ENCODE results near the gene SSTR3. TPM values are rescaled to one million over a fixed set of nuclear protein-coding genes. Genes with fewer than 3 reads are reported as not detected.

Gene SSTR3
- total and polyA plus RNA-seq, 3 donors from 2014 or later, result 26.8 to 54.4 (median 40.1) TPM

DNA sequence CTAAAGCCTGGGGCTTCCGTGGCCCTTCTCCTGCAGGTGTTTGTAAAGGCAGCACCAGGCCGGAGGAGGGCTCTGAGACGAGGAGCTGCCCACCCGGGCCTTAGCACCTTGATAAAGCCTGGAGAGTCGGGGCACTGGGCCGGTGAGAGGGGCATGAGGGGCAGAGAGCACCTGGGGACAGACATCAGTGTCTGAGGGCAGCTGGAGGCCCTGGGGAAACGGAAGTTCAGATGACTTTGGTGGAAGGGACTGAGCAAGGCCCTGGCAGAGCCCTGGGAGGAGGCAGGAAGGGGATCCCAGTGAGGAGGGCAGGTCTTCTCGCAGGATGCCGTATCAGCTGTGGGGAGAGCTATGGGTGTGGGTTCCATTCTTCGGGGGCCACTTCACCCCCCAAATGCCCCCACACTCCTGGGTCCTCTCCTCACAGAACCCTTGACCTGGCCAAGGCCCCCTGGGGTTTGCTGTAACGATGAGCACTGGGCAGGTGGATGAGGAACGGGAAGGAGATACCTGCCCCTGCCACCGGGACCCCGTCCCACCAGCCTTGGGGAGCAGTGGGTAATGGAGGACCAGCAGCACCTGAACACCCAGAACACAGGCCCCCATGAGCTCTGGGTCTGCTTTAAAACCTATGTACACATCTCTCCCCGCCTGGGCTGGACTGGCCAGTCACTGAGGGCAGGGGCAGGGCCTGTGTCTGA is 31.6 kb downstream of the SSTR3 start:
- Histone ChIP-seq H3K9me3 (no peaks in the 10 kb centered on the region), H3K27me3 (no peaks in the 10 kb centered on the region), H3K27ac (no peak overlapping the region), H3K4me3 (no peak overlapping the region), H3K4me1 (peaks cover 30% of the 10 kb centered on the region), H3K36me3 (ENCODE audit: low read depth, missing control alignments) (no peaks in the 10 kb centered on the region)
- intact Hi-C loops (cut with DNase I; ENCODE audit: low total_unique reads), result no loop called here
- DNase-seq, result no peak
- 82 to 93% methylated on average over 6 to 15 of the region's 15 CpGs for WGBS, 2 donors
- TF ChIP-seq, protein P1, sequence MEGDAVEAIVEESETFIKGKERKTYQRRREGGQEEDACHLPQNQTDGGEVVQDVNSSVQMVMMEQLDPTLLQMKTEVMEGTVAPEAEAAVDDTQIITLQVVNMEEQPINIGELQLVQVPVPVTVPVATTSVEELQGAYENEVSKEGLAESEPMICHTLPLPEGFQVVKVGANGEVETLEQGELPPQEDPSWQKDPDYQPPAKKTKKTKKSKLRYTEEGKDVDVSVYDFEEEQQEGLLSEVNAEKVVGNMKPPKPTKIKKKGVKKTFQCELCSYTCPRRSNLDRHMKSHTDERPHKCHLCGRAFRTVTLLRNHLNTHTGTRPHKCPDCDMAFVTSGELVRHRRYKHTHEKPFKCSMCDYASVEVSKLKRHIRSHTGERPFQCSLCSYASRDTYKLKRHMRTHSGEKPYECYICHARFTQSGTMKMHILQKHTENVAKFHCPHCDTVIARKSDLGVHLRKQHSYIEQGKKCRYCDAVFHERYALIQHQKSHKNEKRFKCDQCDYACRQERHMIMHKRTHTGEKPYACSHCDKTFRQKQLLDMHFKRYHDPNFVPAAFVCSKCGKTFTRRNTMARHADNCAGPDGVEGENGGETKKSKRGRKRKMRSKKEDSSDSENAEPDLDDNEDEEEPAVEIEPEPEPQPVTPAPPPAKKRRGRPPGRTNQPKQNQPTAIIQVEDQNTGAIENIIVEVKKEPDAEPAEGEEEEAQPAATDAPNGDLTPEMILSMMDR (IDR thresholded peaks at IDR 0.05), result no peak
- TF ChIP-seq POLR2A (IDR thresholded peaks at IDR 0.05), result no peak

DNA sequence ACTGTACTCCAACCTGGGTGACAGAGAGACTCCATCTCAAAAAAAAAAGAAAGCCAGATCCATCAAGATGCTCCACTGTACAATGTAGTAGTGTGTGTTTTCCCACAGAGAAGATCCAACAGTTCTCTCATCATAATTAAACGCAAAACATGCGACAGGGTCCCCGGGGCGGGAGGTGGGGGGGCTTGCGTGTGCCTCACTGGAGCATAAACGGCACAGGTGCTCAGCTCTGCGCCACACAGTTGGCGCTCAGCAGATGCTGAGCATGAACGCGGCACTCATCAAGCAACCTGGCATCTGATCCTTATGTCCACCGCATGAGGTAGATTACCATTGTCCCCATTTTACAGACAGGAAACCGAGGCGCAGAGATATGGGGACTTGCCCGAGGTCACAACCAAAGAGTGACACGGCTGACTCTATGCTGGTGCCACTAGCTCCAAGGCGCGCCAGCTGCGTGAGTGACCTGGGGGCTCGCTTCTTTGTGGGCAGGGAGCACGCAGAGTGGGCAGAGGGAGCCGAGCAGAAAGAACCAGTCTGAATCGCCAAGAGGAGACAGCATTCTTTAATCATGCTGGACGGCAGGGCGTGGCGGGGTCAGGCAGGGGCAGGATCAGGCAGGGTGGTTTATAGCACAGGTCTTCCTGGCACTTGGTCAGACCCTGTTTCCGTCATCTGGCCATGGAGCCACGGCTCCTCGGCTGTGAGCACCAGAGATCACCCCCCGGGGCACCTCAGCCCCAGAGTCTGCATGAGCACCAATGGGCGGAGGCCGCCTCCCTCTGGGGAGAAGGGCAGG is 32.5 kb downstream of the SSTR3 start:
- Histone ChIP-seq H3K4me1 (peaks cover 30% of the 10 kb centered on the region), H3K4me3 (no peak overlapping the region), H3K36me3 (ENCODE audit: low read depth, missing control alignments) (no peaks in the 10 kb centered on the region), H3K27ac (no peak overlapping the region), H3K9me3 (no peaks in the 10 kb centered on the region), H3K27me3 (no peaks in the 10 kb centered on the region)
- intact Hi-C loops (cut with DNase I; ENCODE audit: low total_unique reads), result no loop called here
- TF ChIP-seq POLR2A (IDR thresholded peaks at IDR 0.05), result no peak
- TF ChIP-seq, protein P1 (IDR thresholded peaks at IDR 0.05), result no peak
- WGBS, 2 donors, result 93 to 94% methylated on average over 25 to 31 of the region's 31 CpGs
- no peak for DNase-seq

DNA sequence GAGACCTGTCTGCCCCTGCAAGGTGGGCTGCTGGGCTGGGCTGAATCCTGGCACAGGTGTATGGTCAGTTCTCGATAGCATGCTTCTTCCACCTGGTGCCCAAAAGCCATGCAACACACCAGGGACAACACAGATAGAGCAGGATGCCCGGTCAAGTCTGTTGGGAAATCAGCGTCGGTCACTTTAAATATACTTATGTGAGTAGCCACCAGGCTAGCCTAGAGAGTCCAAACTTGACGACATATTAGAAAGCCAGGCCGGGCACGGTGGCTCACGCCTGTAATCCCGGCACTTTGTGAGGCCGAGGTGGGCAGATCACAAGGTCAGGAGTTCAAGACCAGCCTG is 33.2 kb downstream of the SSTR3 start:
- DNase-seq, result no peak
- Histone ChIP-seq H3K4me1 (peaks cover 30% of the 10 kb centered on the region), H3K27me3 (no peaks in the 10 kb centered on the region), H3K36me3 (ENCODE audit: low read depth, missing control alignments) (no peaks in the 10 kb centered on the region), H3K9me3 (no peaks in the 10 kb centered on the region), H3K4me3 (no peak overlapping the region), H3K27ac (peak overlapping the region in 1 of 2 donors; percentile 64)
- TF ChIP-seq, protein P1 (IDR thresholded peaks at IDR 0.05), result no peak
- no peak for TF ChIP-seq POLR2A (IDR thresholded peaks at IDR 0.05)
- WGBS, 2 donors, result 83 to 89% methylated on average over 9 to 10 of the region's 10 CpGs
- intact Hi-C loops (cut with DNase I; ENCODE audit: low total_unique reads), result no loop called here

DNA sequence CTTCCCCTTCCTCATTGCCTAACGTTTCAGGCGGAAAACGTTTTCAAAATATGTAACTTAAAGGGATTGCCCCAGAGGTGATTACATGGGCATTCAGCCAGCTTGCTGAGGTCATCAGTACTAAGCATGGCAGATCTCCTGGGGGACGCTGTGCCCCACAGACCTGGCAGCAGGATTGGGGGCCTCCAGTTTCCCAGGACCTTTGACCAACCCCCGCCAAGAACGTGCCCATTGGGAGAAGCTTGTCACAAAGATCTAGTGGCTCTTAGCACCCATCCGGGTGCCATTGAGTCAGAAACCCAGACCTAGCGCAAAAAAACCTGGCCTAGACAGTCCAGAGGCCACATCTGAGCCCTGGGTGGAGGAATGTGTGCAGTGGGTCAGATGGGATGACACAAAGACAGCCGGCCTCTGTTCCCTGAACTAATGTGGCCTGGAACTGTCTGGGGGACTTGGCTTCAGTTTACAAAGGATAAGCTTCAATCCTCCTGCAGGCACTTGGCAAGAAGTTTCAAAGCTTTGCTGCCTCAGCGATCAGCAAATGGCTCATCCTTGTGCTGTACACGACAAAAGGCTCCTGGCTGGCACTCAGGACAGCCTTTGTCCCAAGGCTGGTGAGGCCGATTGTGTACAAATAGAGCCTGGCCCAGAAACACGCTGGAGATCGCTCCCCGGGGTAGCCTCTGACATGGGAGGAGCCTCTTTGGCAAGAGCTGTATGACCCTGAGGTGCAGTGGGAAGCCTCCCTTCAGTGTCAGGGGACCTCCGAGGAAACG is 33.7 kb downstream of the SSTR3 start:
- H3K9me3 ChIP-seq, result no peaks in the 10 kb centered on the region
- H3K4me1 ChIP-seq, result peaks cover 30% of the 10 kb centered on the region
- H3K27ac ChIP-seq, result peak overlapping the region in 1 of 2 donors; percentile 64
- 44 to 46% methylated on average over 3 to 17 of the region's 17 CpGs for WGBS, 2 donors
- peak; percentile 64 for DNase-seq
- TF ChIP-seq POLR2A (IDR thresholded peaks at IDR 0.05), result no peak
- TF ChIP-seq, protein P1 (IDR thresholded peaks at IDR 0.05), result no peak
- no peaks in the 10 kb centered on the region for H3K27me3 ChIP-seq
- H3K4me3 ChIP-seq, result no peak overlapping the region
- intact Hi-C loops (cut with DNase I; ENCODE audit: low total_unique reads), result no loop called here
- H3K36me3 ChIP-seq (ENCODE audit: low read depth, missing control alignments), result no peaks in the 10 kb centered on the region

Data from testis (tissue), 3 donors.